H1 (cell line): ENCODE data around the gene LIG1. TPM values are rescaled to one million over a fixed set of nuclear protein-coding genes. Genes with fewer than 3 reads are reported as not detected.

ENCODE experiments used
- CTCF ChIA-PET: fragments of 300-600 bp; sonication (Branson Sonifier 250); formaldehyde crosslinking; loops from one replicate; lab custom pipeline; 2021; ENCODE audit not compliant: partially characterized antibody; lab: Charles Lee
- POLR2A ChIA-PET: fragments of 300-600 bp; sonication (Branson Sonifier 250); formaldehyde crosslinking; loops from one replicate; lab custom pipeline; 2021; ENCODE audit warnings: inconsistent platforms; ENCODE audit not compliant: partially characterized antibody; lab: Charles Lee
- DNase-seq, 2 experiments: peaks; one replicate each; pipeline versions ENCODE4 v3.0.0 to v3.0.0-alpha.2; 2010 to 2022; ENCODE audit warnings: low spot score in 2 of 2, low read depth in 1 of 2, mixed read lengths in 1 of 2
- FAIRE-seq: peaks from 2 replicates; lab custom pipeline; 2011; peaks lifted over from hg19 to GRCh38; lab: Jason Lieb, UNC
- H2AFZ ChIP-seq: 2 replicates; pipeline ENCODE4 v1.8.1; 2012; ENCODE audit warnings: low read length, inconsistent platforms
- H2AK5ac ChIP-seq: 2 replicates; pipeline ENCODE4 v1.6.1; 2013; ENCODE audit warnings: low read depth, low read length
- H2BK120ac ChIP-seq: replicated peaks from 2 replicates; pipeline ENCODE3; 2013; ENCODE audit warnings: low read depth, low read length, inconsistent platforms
- H2BK12ac ChIP-seq: 2 replicates; pipeline ENCODE4 v1.6.1; 2013; ENCODE audit warnings: low read depth, low read length
- H2BK15ac ChIP-seq: 2 replicates; pipeline ENCODE4 v1.6.1; 2013; ENCODE audit warnings: low read length
- H2BK20ac ChIP-seq: 2 replicates; pipeline ENCODE4 v1.6.1; 2013; ENCODE audit warnings: low read length
- H2BK5ac ChIP-seq: 2 replicates; pipeline ENCODE4 v1.6.1; 2013; ENCODE audit warnings: low read depth, low read length
- H3K14ac ChIP-seq: 2 replicates; pipeline ENCODE4 v1.6.1; 2013; ENCODE audit warnings: inconsistent platforms; ENCODE audit not compliant: insufficient read length
- H3K18ac ChIP-seq: 2 replicates; pipeline ENCODE4 v1.6.1; 2013; ENCODE audit warnings: low read length; ENCODE audit errors: extremely low read depth
- H3K23ac ChIP-seq: 2 replicates; pipeline ENCODE4 v1.6.1; 2013; ENCODE audit warnings: inconsistent platforms; ENCODE audit not compliant: insufficient read length
- H3K23me2 ChIP-seq: 2 replicates; pipeline ENCODE4 v1.6.1; 2013; ENCODE audit warnings: low read depth, low read length
- H3K27ac ChIP-seq: 2 replicates; pipeline ENCODE4 v1.6.1; 2011; ENCODE audit warnings: low read depth, low read length, inconsistent platforms
- H3K27me3 ChIP-seq, 4 experiments: replicated peaks in 1 of 4; 1 replicate in 1 of 4; 2 replicates in 3 of 4; pipeline versions ENCODE4 v1.6.1 to v1.8.1; 2011 to 2013; ENCODE audit warnings: low read length in 3 of 4, mild to moderate bottlenecking in 3 of 4, inconsistent platforms in 2 of 4, mixed read lengths in 2 of 4, moderate library complexity in 1 of 4; ENCODE audit not compliant: control insufficient read depth in 3 of 4, insufficient read depth in 3 of 4; ENCODE audit errors: extremely low read depth in 1 of 4
- H3K36me3 ChIP-seq, 4 experiments: 2 replicates each; pipeline versions ENCODE4 v1.6.1 to v1.8.1; 2011 to 2013; ENCODE audit warnings: mild to moderate bottlenecking in 4 of 4, low read length in 3 of 4, moderate library complexity in 2 of 4, control low read depth in 1 of 4, inconsistent platforms in 1 of 4; ENCODE audit not compliant: insufficient read depth in 4 of 4, control insufficient read depth in 2 of 4
- H3K4ac ChIP-seq: replicated peaks from 2 replicates; pipeline ENCODE3; 2013; ENCODE audit warnings: low read length, low read depth, mixed read lengths, inconsistent platforms; ENCODE audit not compliant: insufficient read length
- H3K4me1 ChIP-seq, 4 experiments: replicated peaks in 1 of 4; 1 replicate in 1 of 4; 2 replicates in 3 of 4; pipeline versions ENCODE4 v1.6.1 to v1.8.1; 2011 to 2013; ENCODE audit warnings: low read length in 3 of 4, inconsistent platforms in 2 of 4, mixed read lengths in 1 of 4; ENCODE audit not compliant: insufficient read depth in 4 of 4, control insufficient read depth in 3 of 4
- H3K4me2 ChIP-seq, 2 experiments: 2 replicates each; pipeline versions ENCODE4 v1.6.1 to v1.8.1; 2011 to 2013; ENCODE audit warnings: low read depth in 2 of 2, low read length in 2 of 2, control low read depth in 1 of 2, inconsistent platforms in 1 of 2, mild to moderate bottlenecking in 1 of 2; ENCODE audit not compliant: insufficient read depth in 1 of 2
- H3K4me3 ChIP-seq, 4 experiments: fragments of 200-600, 300-600 bp in 1 of 4; sonication (generic), shearing (Covaris generic), sonication (Bioruptor Twin) in 1 of 4; 2 replicates each; pipeline versions ENCODE4 v1.5.1 to v1.8.1; 2011 to 2016; ENCODE audit warnings: low read length in 4 of 4, low read depth in 3 of 4, control low read depth in 2 of 4, inconsistent platforms in 2 of 4, mild to moderate bottlenecking in 2 of 4, mixed read lengths in 1 of 4, moderate library complexity in 1 of 4; ENCODE audit not compliant: insufficient read depth in 2 of 4; ENCODE audit errors: extremely low read depth in 1 of 4
- H3K56ac ChIP-seq: replicated peaks from 2 replicates; pipeline ENCODE3; 2013; ENCODE audit warnings: low read depth, mild to moderate bottlenecking, mixed read lengths, low read length, inconsistent platforms; ENCODE audit not compliant: insufficient read length
- H3K79me1 ChIP-seq: 2 replicates; pipeline ENCODE4 v1.6.1; 2013; ENCODE audit warnings: low read depth, low read length, control low read depth
- H3K79me2 ChIP-seq, 2 experiments: 2 replicates each; pipeline versions ENCODE4 v1.6.1 to v1.8.1; 2012 to 2013; ENCODE audit warnings: low read length in 2 of 2, mild to moderate bottlenecking in 2 of 2, inconsistent platforms in 1 of 2; ENCODE audit not compliant: insufficient read depth in 2 of 2, control insufficient read depth in 1 of 2
- H3K9ac ChIP-seq, 4 experiments: replicated peaks in 1 of 4; 1 replicate in 1 of 4; 2 replicates in 3 of 4; pipeline versions ENCODE4 v1.6.1 to v1.8.1; 2011 to 2013; ENCODE audit warnings: low read depth in 3 of 4, low read length in 3 of 4, control low read depth in 2 of 4, mild to moderate bottlenecking in 2 of 4, moderate library complexity in 2 of 4, inconsistent platforms in 1 of 4; ENCODE audit errors: extremely low read depth in 1 of 4
- H3K9me3 ChIP-seq, 2 experiments: 2 replicates each; pipeline versions ENCODE4 v1.6.1 to v1.8.1; 2012 to 2013; ENCODE audit warnings: mild to moderate bottlenecking in 2 of 2, moderate library complexity in 2 of 2, control low read depth in 1 of 2, inconsistent platforms in 1 of 2, low read depth in 1 of 2, low read length in 1 of 2, mixed read lengths in 1 of 2; ENCODE audit not compliant: insufficient read depth in 2 of 2
- H4K20me1 ChIP-seq, 2 experiments: replicated peaks in 1 of 2; 2 replicates each; pipeline versions ENCODE3 to v1.8.1; 2011 to 2013; ENCODE audit warnings: inconsistent platforms in 2 of 2, low read length in 2 of 2, mild to moderate bottlenecking in 1 of 2; ENCODE audit not compliant: insufficient read depth in 2 of 2, control insufficient read depth in 1 of 2
- H4K5ac ChIP-seq: 2 replicates; pipeline ENCODE4 v1.6.1; 2013; ENCODE audit warnings: low read length, low read depth, mixed read lengths, inconsistent platforms; ENCODE audit not compliant: insufficient read length
- H4K8ac ChIP-seq: 2 replicates; pipeline ENCODE4 v1.8.0; 2013; ENCODE audit warnings: mild to moderate bottlenecking, moderate library complexity, low read length, inconsistent platforms; ENCODE audit not compliant: insufficient read depth; ENCODE audit errors: extremely low read depth
- H4K91ac ChIP-seq: replicated peaks from 2 replicates; pipeline ENCODE3; 2013; ENCODE audit warnings: low read length, mixed read lengths, inconsistent platforms; ENCODE audit not compliant: insufficient read length
- ASH2L ChIP-seq: fragments of 200-600, 300-600 bp; sonication (generic); IDR thresholded peaks from one replicate; pipeline ENCODE4 v1.7.1; 2017; ENCODE audit warnings: low read length
- BCL11A ChIP-seq, 2 experiments: IDR thresholded peaks; one replicate each; pipeline ENCODE4 v1.6.1; 2011; ENCODE audit warnings: low read depth in 2 of 2, low read length in 2 of 2, mild to moderate bottlenecking in 2 of 2
- CREB1 ChIP-seq: IDR thresholded peaks from 2 replicates; pipeline ENCODE4 v1.6.1; 2012; ENCODE audit warnings: inconsistent platforms
- CTBP2 ChIP-seq: IDR thresholded peaks from 2 replicates; pipeline ENCODE4 v1.7.0; 2011; ENCODE audit warnings: borderline replicate concordance, mild to moderate bottlenecking, moderate library complexity, mixed read lengths, low read length; ENCODE audit not compliant: insufficient read depth, insufficient read length
- GTF2F1 ChIP-seq: IDR thresholded peaks from 2 replicates; pipeline ENCODE4 v1.6.1; 2012; ENCODE audit warnings: low read depth, low read length, improper control_type of control experiment, borderline replicate concordance
- HDAC2 ChIP-seq, 2 experiments: fragments of 300-600 bp in 1 of 2; sonication (generic) in 1 of 2; IDR thresholded peaks; 2 replicates each; pipeline ENCODE4 v1.6.1; 2011 to 2012; ENCODE audit warnings: low read depth in 2 of 2, low read length in 2 of 2, mild to moderate bottlenecking in 2 of 2, moderate library complexity in 2 of 2, borderline replicate concordance in 1 of 2, inconsistent platforms in 1 of 2
- JUN ChIP-seq: IDR thresholded peaks from 2 replicates; pipeline ENCODE4 v1.6.1; 2011; ENCODE audit warnings: low read depth, mild to moderate bottlenecking, improper control_type of control experiment, low read length
- KDM4A ChIP-seq: IDR thresholded peaks from one replicate; pipeline ENCODE4 v1.7.1; 2012; ENCODE audit warnings: low read depth, mild to moderate bottlenecking, moderate library complexity, low read length, inconsistent platforms; ENCODE audit not compliant: severe bottlenecking
- KDM5A ChIP-seq: fragments of 200-600 bp; IDR thresholded peaks from 2 replicates; pipeline ENCODE4 v1.7.1; 2012; ENCODE audit warnings: mild to moderate bottlenecking, low read length, inconsistent platforms, mixed read lengths
- RFX5 ChIP-seq: IDR thresholded peaks from 2 replicates; pipeline ENCODE4 v1.6.1; 2011; ENCODE audit warnings: low read depth, low read length, improper control_type of control experiment, borderline replicate concordance
- SAP30 ChIP-seq: fragments of 300-600 bp; sonication (generic); IDR thresholded peaks from 2 replicates; pipeline ENCODE4 v1.7.1; 2012; ENCODE audit warnings: low read length, moderate library complexity, mild to moderate bottlenecking, inconsistent platforms; ENCODE audit not compliant: insufficient read depth, insufficient replicate concordance
- SIX5 ChIP-seq: IDR thresholded peaks from 2 replicates; pipeline ENCODE4 v1.6.1; 2011; ENCODE audit warnings: mild to moderate bottlenecking, low read depth, low read length
- SP1 ChIP-seq: IDR thresholded peaks from 2 replicates; pipeline ENCODE4 v1.6.1; 2011; ENCODE audit warnings: low read depth, low read length
- WGBS, 2 experiments: shearing (Covaris generic) in 1 of 2; methylation state at CpG; one replicate each; pipeline versions ENCODE4 v1.1.6 to v1.1.7; 2013 to 2015; ENCODE audit warnings: low lambda C conversion rate in 2 of 2, mixed read lengths in 2 of 2, inconsistent platforms in 1 of 2, low coverage in 1 of 2, missing lambda C conversion rate in 1 of 2; ENCODE audit not compliant: insufficient replicate concordance in 2 of 2, insufficient coverage in 1 of 2, insufficient read length in 1 of 2; ENCODE audit errors: extremely low coverage in 1 of 2, missing lambda C conversion rate in 1 of 2; 5-methylcytosine and 5-hydroxymethylcytosine counted together
- polyA plus RNA-seq, 7 experiments: library from polyadenylated mRNA; depleted of rRNA in 3 of 7; stranded (reverse) in 5 of 7; unstranded in 2 of 7; fragments of >200 nt in 5 of 7; fragments of 200-250 nt in 2 of 7; gene quantifications; 1 replicate in 5 of 7; 2 replicates in 1 of 7; 4 replicates in 1 of 7; pipeline versions ENCODE4 v1.2.1 to v1.2.3, GENCODE V29; 2011 to 2013; ENCODE audit warnings: missing spikeins in 2 of 7, mixed read lengths in 2 of 7
- total RNA-seq: library from RNA; stranded (reverse); fragmentation: NEBNext Ultra II Directional; extraction: Animal tissue kit (Norgen Biotek cat#: 25700); gene quantifications from 2 replicates; pipeline ENCODE4 v1.2.1, GENCODE V29; 2021
- TF ChIP-seq, protein P1 (sequence below): IDR thresholded peaks from 2 replicates; pipeline ENCODE4 v1.6.1; 2012; ENCODE audit warnings: inconsistent platforms

LIG1 gene
- total and polyA plus RNA-seq, 2 of the 8 experiments (the other 6 are each of a cell fraction or from before 2014, with no cell fraction given): 67.6 to 113 TPM

DNA sequence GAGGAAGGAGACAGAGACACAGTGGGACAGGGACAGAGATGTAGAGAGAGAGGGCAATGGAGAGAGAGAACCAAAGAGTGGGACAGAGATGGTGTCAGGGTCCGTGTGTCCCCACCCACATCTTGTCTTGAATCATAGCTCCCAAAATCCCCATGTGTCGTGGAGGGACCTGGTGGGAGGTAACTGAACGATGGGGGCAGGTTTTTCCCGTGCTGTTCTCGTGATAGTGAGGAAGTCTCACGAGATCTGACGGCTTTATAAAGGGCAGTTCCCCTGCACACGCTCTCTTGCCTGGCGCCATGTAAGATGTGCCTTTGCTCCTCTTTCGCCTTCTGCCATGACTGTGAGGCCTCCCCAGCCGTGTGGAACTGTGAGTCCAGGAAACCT lies 52.0 kb downstream of the LIG1 start:
- Histone ChIP-seq H3K79me1 (no peaks in the 10 kb centered on the region), H3K23ac (no peak overlapping the region), H3K23me2 (no peaks in the 10 kb centered on the region), H3K4ac (no peak overlapping the region), H2BK15ac (no peak overlapping the region), H3K18ac (no peak overlapping the region), H3K14ac (no peak overlapping the region), H3K27ac (no peak overlapping the region), H4K20me1 (no peaks in the 10 kb centered on the region), H3K27me3 (no peaks in the 10 kb centered on the region), H3K79me2 (no peaks in the 10 kb centered on the region), H4K8ac (no peak overlapping the region), H4K5ac (no peak overlapping the region), H3K4me1 (no peaks in the 10 kb centered on the region), H2BK120ac (no peak overlapping the region), H2BK5ac (no peak overlapping the region), H3K36me3 (peaks cover 10 to 41% (median 17%) of the 10 kb centered on the region in 4 experiments; a peak in 7 of 8 replicates), H2BK12ac (no peak overlapping the region), H3K4me2 (no peak overlapping the region), H2AFZ (no peak overlapping the region), H3K4me3 (no peak overlapping the region), H3K56ac (no peak overlapping the region), H2BK20ac (no peak overlapping the region), H4K91ac (no peak overlapping the region), H2AK5ac (no peak overlapping the region), H3K9ac (no peak overlapping the region), H3K9me3 (no peaks in the 10 kb centered on the region)
- no peak for DNase-seq
- ChIA-PET CTCF (interaction anchor here (1.0 to 4.3 kb wide), 5 partner anchors 8 to 34 kb away, joined by 3 to 21 read pairs (median 7); partner anchors contain the start of gene PLA2G4C), POLR2A (interaction anchor here (0.6 kb wide), 1 partner anchor 9 kb away, joined by 3 read pairs; no protein-coding TSS in a partner anchor)
- no peak for FAIRE-seq
- WGBS, 2 experiments: 89% methylated on average over 11 of the region's 11 CpGs; no CpG with 5 or more reads in 1 of the 2 experiments
- no peak for TF ChIP-seq GTF2F1
- TF ChIP-seq SP1: no peak
- no peak for TF ChIP-seq HDAC2 (IDR thresholded peaks at IDR 0.05; ENCODE audit: borderline replicate concordance in 1 of 2, low read depth in 2 of 2, low read length in 2 of 2)
- TF ChIP-seq KDM5A: no peak
- no peak for TF ChIP-seq JUN
- TF ChIP-seq SAP30: no peak
- TF ChIP-seq, protein P1, sequence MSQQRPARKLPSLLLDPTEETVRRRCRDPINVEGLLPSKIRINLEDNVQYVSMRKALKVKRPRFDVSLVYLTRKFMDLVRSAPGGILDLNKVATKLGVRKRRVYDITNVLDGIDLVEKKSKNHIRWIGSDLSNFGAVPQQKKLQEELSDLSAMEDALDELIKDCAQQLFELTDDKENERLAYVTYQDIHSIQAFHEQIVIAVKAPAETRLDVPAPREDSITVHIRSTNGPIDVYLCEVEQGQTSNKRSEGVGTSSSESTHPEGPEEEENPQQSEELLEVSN: no peak
- no peak for TF ChIP-seq SIX5
- TF ChIP-seq BCL11A (IDR thresholded peaks at IDR 0.05; ENCODE audit: low read depth in 2 of 2, low read length in 2 of 2): no peak
- TF ChIP-seq CREB1: no peak
- TF ChIP-seq ASH2L: no peak
- TF ChIP-seq CTBP2: no peak
- TF ChIP-seq KDM4A: no peak
- TF ChIP-seq RFX5: no peak
